Loucy (cell line): ENCODE data around the gene STIMATE.
A peak's percentile ranks its signal among the peaks of the same experiment; 100 is the strongest.

Source experiments
- H2AFZ ChIP-seq: fragments of 200-600 bp; sonication (generic); 2 replicates; pipeline ENCODE4 v1.6.0; 2016; ENCODE audit warnings: antibody characterized with exemption, mild to moderate bottlenecking, low read length, moderate library complexity
- H3F3A ChIP-seq: fragments of 200-600 bp; 2 replicates; pipeline ENCODE4 v1.6.0; 2016; ENCODE audit warnings: antibody characterized with exemption, low read depth, mild to moderate bottlenecking
- H3K27me3 ChIP-seq: fragments of 200-600 bp; sonication (generic); 2 replicates; pipeline ENCODE4 v1.6.1; 2014; ENCODE audit warnings: low read length, mild to moderate bottlenecking; ENCODE audit not compliant: insufficient read depth, poor library complexity, severe bottlenecking
- H3K36me3 ChIP-seq: fragments of 200-600 bp; sonication (generic); 2 replicates; pipeline ENCODE4 v1.6.1; 2016; ENCODE audit warnings: low read length; ENCODE audit not compliant: insufficient read depth
- H3K4me1 ChIP-seq: fragments of 200-600 bp; sonication (generic); 2 replicates; pipeline ENCODE4 v1.5.1; 2014; ENCODE audit warnings: low read length, mild to moderate bottlenecking; ENCODE audit not compliant: insufficient read depth, poor library complexity, severe bottlenecking
- H3K4me2 ChIP-seq: fragments of 200-600 bp; sonication (generic); 2 replicates; pipeline ENCODE4 v1.6.0; 2014; ENCODE audit warnings: antibody characterized with exemption, low read length, low read depth, mild to moderate bottlenecking; ENCODE audit not compliant: poor library complexity, severe bottlenecking
- H3K4me3 ChIP-seq: fragments of 200-600 bp; sonication (generic); 2 replicates; pipeline ENCODE4 v1.5.1; 2014; ENCODE audit warnings: low read length, mild to moderate bottlenecking, mixed read lengths; ENCODE audit not compliant: poor library complexity, severe bottlenecking
- H3K79me2 ChIP-seq: fragments of 200-600 bp; sonication (generic); 2 replicates; pipeline ENCODE4 v1.6.1; 2014; ENCODE audit warnings: low read length; ENCODE audit not compliant: insufficient read depth
- H3K9ac ChIP-seq: fragments of 200-600 bp; sonication (generic); 2 replicates; pipeline ENCODE4 v1.6.0; 2014; ENCODE audit warnings: mild to moderate bottlenecking, low read depth, low read length, moderate library complexity; ENCODE audit not compliant: poor library complexity, severe bottlenecking
- H3K9me2 ChIP-seq: fragments of 200-600 bp; sonication (generic); replicated peaks from 2 replicates; pipeline ENCODE4 v1.6.1; 2016; ENCODE audit warnings: low read depth, low read length, mixed read lengths
- H3K9me3 ChIP-seq: fragments of 200-600 bp; sonication (generic); 2 replicates; pipeline ENCODE4 v1.6.1; 2014; ENCODE audit warnings: mild to moderate bottlenecking, antibody characterized with exemption, low read length, low read depth; ENCODE audit not compliant: insufficient read depth
- H4K20me1 ChIP-seq: fragments of 200-600 bp; sonication (generic); 2 replicates; pipeline ENCODE4 v1.6.0; 2014; ENCODE audit warnings: antibody characterized with exemption, low read length, mild to moderate bottlenecking; ENCODE audit not compliant: insufficient read depth, poor library complexity, severe bottlenecking
- CTCF ChIP-seq: fragments of 200-600 bp; sonication (generic); conservative IDR thresholded peaks from 2 replicates; pipeline ENCODE4 v1.5.1; 2014; ENCODE audit warnings: mild to moderate bottlenecking, antibody characterized with exemption, low read length
- EZH2phosphoT487 ChIP-seq: fragments of 200-600 bp; IDR thresholded peaks from 2 replicates; pipeline ENCODE4 v1.6.1; 2018; ENCODE audit warnings: antibody characterized with exemption, mild to moderate bottlenecking, moderate library complexity, borderline replicate concordance

The STIMATE gene

GRCh38 chr3:52879581-52879980 lies 17.8 kb downstream of the STIMATE start:
- H3K9me3 ChIP-seq = no peaks in the 10 kb centered on the region
- TF ChIP-seq EZH2phosphoT487 (no peak), CTCF (no peak)
- no peaks in the 10 kb centered on the region for H4K20me1 ChIP-seq
- no peaks in the 10 kb centered on the region for H3F3A ChIP-seq
- peaks cover 5% of the 10 kb centered on the region; the same call in 1 of the 2 replicates for H3K36me3 ChIP-seq
- no peaks in the 10 kb centered on the region for H3K27me3 ChIP-seq
- no peaks in the 10 kb centered on the region for H3K79me2 ChIP-seq
- H3K9ac ChIP-seq = no peak overlapping the region
- H3K4me1 ChIP-seq = no peaks in the 10 kb centered on the region
- no peak overlapping the region for H3K4me3 ChIP-seq
- no peak overlapping the region for H2AFZ ChIP-seq
- H3K4me2 ChIP-seq = no peak overlapping the region
- H3K9me2 ChIP-seq = no peaks in the 10 kb centered on the region

- no peaks in the 10 kb centered on the region for H4K20me1 ChIP-seq
- no peaks in the 10 kb centered on the region for H3F3A ChIP-seq
- TF ChIP-seq CTCF = peak; percentile 18; the same call in 1 of the 2 replicates
- TF ChIP-seq EZH2phosphoT487 = no peak
Observed at GRCh38 chr3:52879090-52879489, 18.3 kb downstream of the STIMATE start.

GRCh38 chr3:52877085-52877484 lies 20.3 kb downstream of the STIMATE start:
- Histone ChIP-seq H3K9me2 (no peaks in the 10 kb centered on the region), H4K20me1 (no peaks in the 10 kb centered on the region), H2AFZ (no peak overlapping the region), H3K36me3 (peaks cover 5% of the 10 kb centered on the region; the same call in 1 of the 2 replicates), H3K79me2 (no peaks in the 10 kb centered on the region), H3K4me3 (no peak overlapping the region), H3F3A (no peaks in the 10 kb centered on the region), H3K4me2 (no peak overlapping the region), H3K27me3 (no peaks in the 10 kb centered on the region), H3K4me1 (peaks cover 6% of the 10 kb centered on the region), H3K9ac (no peak overlapping the region), H3K9me3 (no peaks in the 10 kb centered on the region)
- TF ChIP-seq EZH2phosphoT487 (no peak), CTCF (no peak)

More at GRCh38 chr3:52879090-52879489, 18.3 kb downstream of the STIMATE start:
- H3K4me2 ChIP-seq = no peak overlapping the region
- H3K27me3 ChIP-seq = no peaks in the 10 kb centered on the region
- H3K9ac ChIP-seq = no peak overlapping the region
- no peak overlapping the region for H3K4me3 ChIP-seq
- H3K79me2 ChIP-seq = no peaks in the 10 kb centered on the region
- no peaks in the 10 kb centered on the region for H3K9me3 ChIP-seq
- H2AFZ ChIP-seq = no peak overlapping the region
- no peaks in the 10 kb centered on the region for H3K9me2 ChIP-seq
- peaks cover 3% of the 10 kb centered on the region for H3K4me1 ChIP-seq
- peaks cover 5% of the 10 kb centered on the region; the same call in 1 of the 2 replicates for H3K36me3 ChIP-seq
